SIG-M5 (cell line): ENCODE measurements around the gene THBS2.
"Not testable (repeated sequence)": the region's sequence is repeated elsewhere in the genome, so short reads cannot be mapped to it uniquely, and the experiment has no call there.

ENCODE experiments used
- DNase-seq: peaks from one replicate; lab custom pipeline; 2025; lab: John Stamatoyannopoulos, UW

The THBS2 gene

DNA sequence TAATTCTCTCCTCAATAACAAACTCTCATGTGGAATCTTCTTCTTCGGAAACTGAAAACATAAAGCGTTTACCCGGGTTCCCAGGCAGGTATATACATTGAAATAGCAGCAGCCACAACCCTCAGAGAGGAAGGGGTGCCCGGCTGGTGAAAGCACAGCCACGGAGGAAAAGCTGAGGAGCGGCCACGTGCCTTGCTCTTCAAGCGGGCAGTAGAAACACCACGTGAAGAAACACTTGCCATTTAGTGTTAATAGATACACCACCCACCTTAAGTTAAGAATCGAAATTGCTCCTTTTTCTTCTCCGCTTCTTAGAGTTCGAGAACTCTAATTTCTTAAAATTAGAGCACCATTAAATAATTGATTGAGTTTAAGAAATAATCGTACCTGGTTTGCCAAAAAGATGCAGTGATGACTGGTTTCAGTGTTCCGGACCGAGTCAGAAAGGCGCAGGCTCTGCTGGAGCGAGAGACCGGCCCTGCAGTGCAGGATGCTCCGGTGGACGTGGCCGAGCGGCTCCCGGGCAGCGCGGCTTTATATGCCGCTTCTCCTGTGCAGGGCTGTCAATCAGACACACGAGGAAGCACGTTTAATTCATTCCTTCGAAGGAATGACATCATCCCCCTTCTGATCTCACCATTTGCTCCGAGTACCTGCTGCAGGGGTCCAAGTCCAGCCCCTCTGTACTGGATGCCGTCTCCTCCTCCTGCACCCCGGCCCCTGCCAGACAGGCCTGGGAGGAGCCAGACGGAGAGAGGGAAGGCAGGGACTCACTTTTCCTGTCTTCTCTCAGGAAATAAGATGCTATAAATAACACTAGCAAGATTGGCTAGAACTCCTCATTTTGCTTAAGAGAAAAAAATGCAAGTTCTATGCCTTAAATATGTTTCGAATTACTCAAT lies at the start of gene THBS2:
Gene THBS2, minus strand, starts transcription at position 510 of the 902 bp plus-strand sequence. CDS start 3,062 bp downstream, outside the sequence.
- DNase-seq = no peak

DNA sequence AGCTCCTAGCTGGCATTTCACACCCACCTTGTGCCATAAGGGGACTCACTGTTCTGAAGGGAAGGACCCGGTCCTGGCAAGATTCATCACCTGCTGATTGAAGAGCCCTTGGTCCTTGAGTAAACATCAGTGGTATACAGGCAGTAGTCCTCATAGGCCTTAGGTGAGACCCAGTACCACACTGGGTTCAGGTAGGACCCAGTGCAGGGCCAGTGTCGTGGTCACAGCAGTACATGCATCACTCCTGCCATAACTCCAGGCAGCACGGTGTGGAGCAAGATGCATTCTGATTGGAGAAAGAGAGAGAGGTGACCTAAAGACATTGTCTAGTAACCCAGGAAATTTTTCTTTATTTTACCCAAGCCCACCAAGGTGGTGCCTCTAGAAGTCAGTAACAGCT lies 49.1 kb upstream of the THBS2 start:
- DNase-seq = no peak

DNA sequence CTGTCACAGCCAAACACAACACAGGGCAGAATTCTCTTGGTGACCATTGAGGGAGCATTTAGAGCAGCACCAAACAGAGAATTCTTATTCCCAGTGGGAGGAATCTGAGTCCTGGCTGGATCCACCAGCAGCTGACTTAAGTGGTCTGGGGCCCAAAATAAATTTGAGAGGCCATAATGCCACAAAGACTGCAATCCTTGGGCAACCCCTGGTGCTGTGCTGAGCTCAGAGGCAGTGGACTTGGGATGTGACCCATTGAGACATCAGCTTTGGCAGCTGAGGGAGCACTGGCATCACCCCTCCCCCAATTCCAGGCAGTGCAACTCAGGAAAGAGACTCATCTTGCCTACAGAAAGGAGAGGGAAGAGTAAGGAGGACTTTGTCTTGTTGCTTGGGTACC lies 48.6 kb upstream of the THBS2 start:
- no peak for DNase-seq

DNA sequence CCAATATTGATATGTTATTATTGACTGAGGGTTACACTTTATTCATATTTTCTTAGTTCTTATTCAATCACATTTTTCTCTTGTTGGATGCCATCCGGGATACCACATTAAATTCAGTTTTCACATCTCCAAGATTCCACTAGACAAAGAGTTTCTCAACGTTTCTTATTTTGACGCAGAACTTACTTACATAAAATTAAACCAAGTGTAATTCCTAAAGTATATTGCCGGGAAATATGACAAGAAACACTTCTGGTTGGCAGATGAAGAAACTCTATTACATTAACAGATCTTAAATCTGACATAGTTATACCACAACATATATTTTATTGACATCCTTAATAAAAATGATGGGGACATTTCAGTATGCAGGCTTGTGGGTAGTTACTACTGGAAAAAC lies 47.3 kb upstream of the THBS2 start:
- DNase-seq = no peak

DNA sequence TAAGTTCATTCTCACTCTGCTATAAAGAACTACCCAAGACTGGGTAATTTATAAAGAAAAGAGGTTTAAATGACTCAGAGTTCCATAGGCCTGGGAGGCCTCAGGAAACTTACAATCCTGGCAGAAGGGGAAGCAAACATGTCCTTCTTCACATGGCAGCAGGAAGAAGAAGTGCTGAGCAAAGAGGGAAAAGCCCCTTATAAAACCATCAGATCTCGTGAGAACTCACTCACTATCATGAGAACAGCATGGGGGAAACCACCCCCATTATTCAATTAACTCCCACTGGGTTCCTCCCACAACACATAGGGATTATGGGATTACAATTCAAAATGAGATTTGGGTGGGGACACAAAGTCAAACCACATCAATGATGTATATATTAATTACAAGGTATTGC lies 45.0 kb upstream of the THBS2 start:
- not testable (repeated sequence) for DNase-seq

DNA sequence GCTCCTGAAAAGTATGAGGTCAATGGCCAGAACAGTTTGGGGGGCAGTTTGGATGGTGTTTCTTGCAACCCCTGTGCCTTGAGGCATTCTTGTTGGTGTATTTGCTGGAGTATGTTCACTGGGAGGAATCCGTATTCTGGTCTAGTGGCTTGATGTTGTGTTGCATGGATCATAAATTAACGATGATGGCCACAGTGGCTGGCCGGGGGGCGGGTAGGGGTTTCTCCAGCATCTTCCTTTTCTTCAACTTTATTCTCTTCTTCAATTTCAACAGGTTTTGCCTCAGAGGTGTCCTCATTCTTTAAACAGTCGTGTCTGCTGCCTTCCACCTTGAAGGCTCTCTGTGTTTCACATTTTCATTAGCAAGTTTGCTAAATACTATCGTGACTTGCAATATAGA lies 43.0 kb upstream of the THBS2 start:
- DNase-seq = no peak

DNA sequence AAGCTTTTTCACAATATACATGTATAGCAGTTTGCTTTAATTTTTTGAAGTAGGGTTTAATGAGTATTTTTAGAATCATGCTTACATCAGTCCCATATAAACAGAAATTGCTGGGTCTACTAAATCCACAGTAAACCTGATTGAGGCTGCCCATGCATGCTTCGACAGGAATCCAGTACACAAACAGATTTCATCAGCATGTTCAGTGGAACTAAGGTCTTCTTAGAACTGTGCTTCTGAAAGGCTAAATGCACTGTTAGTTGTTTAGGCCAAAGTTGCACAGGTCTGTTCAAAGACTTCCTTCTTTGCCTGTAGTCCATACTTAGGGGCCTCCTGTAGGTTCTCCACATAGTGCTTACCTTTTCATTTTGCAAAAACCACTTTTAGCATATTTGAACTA lies 42.5 kb upstream of the THBS2 start:
- no peak for DNase-seq

DNA sequence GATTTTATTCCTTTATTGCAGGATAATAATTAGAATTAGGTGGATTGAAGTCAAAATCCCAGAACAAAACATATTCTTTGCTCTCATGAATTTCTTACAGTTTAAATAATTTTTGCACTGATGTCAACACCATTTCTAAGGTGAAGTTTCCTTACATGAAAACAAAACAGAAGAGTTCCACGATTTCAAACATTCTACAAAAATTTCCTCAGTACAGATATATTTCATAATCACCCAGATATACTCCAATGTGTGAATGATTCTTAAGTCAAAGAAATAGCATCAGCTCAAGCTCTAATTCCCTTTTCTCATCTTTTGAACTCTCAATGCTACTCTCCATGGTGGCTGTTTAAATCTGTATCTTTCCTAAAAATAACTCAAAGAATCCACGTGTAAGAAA lies 39.5 kb upstream of the THBS2 start:
- DNase-seq = no peak

DNA sequence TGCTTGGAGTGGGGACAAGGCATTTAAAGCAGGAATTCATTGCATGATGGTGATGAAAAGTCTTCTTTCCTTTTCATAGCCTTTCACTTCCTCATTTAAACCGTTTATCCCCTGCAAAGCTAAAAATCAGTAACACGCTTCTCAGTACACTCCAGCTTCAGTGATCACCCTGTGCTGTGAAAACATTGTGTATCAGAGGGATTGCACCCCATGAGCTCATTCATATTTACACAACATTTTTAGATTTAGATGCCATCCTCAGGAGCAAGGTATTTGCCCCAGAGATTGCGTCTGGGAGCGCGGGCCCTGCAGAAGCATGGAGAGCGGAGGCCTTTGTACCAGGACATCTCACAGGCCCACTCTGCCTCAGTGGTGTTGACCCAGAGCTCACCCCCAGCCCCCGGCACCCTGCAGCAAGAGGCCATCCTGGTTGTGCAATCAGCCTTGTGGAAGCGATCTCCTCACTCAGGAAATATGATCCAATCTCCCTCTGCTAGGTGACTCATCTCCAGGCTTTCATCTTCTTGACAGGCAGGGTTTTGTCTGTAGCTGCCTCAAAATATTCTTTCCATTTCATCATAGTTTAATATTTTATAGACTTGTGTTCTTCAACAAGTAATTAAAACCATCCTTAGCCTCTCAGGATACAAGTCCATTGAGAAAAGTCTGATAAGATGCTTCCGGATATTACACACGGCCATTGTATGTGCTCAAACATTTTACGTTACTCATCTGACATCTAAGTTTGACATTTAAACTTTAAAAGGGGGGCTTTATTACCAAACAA lies 38.9 kb upstream of the THBS2 start:
- peak; percentile 74 for DNase-seq

DNA sequence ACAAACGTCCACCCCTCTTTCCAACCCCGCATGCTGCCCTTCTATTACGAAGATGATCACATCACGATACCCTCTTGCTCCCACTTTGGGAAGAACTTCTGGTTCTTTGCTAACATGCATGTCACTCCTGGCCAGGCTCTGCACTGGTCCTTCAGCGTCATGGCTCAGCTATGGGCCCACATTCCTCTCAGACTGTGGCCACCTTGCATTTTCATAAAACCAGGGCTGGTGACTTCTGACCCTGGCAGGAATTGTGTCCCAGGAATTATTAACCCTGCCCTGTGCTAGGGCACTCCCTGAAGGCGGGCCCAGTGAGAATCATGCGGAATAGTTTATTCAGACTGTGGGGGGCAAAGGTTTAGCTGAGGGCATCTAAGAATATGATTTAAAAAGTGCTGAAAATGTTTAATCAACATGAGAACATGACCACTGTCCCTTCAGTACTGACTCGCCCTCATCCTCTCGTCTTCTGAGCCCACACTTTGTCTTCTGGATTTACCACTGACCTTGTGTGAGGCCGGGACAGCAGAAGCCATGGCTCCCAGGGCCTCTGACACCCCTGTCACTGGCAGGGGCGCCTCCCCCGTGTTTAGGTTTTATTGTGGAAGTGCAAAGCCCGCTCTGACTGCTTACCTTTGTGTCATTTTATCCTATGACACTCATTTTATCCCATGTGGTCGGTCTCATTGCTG lies 38.1 kb upstream of the THBS2 start:
- DNase-seq = no peak

DNA sequence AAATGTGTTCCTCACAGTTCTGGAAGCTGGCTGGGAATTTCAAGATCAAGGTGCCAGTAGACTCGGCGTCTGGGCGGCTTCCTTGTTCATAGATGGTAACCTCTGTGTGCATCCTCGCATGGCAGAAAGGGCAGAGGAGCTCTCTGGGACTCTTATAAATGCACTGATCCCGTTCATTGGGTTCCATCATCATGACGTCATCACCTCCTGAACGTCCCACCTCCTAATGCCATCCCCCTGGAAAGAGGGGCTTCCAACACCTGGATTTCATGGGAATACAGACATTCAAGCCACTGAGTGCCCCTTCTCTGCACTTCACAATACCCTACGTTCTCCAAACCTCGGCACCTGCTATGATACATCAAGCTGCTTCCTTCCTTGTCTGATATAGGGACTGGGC lies 37.5 kb upstream of the THBS2 start:
- no peak for DNase-seq

DNA sequence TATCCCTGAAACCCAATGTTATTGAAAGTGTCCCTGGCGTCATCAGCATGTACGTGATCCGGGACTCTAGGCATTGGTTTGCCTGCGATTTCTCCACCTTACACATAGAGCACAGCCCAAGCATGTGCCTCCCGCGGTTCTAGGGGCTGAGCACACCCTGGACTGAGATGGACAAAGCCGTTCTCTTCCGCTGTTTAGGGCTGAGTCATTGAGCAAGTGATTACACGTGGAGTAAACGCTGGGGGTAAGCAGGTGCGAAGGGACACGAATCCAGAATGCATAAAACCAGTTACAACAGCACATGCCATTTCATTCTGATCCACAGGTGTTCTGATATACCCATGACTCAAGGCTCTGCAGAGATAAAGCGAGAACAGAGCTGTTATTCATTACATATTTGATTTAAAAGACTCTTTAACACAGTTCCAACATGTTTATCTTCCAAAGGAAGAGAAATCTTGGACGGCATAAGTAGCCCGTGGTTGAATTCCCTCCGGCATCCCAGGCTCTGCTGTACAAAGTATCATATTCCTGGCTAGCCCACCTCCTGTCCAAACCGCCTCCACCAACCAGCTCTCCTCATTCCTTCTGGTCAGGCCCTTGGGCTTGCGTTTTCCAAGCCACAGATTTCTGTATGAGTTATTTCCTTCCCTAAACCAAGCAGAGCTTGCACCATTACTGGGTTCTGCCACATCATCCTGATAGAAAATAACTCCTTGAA lies 36.1 kb upstream of the THBS2 start:
- DNase-seq = no peak

DNA sequence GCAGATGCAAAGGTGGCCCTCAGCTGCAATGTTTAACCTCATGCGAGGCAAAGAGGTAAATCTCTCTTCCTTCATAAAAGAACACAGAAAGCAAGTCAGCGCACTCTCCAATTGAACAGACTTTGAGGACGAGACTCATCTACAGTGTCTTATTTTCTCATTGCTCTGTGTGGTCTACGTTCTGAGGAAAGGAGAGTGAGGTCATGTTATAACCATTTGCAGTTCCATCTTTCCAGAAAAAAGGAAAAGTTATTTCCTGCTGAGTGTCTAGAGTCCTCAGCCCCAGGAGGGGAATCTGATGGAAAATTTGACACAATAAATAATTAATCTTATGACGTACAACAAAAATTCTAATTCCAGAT lies 35.6 kb upstream of the THBS2 start:
- no peak for DNase-seq

DNA sequence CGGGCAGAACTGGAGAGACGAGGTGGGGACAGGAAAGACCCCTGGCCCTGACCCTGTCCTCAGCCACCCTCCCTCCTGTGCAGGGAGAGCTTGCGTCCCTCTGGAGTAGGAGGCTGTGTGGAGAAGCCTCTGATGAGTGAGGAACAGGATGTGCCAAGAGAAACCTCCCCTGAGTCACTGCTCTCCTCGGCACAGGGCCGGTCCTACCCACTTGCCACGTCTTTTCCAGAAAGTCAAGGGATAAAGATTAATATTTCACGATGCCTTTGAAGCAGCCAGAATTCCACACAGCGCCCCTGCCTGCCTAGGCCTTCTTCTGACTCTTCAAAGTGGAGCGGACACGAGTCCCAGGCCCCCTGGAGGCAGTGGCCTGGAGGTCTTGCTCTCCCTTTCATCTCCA lies 34.9 kb upstream of the THBS2 start:
- DNase-seq = no peak

DNA sequence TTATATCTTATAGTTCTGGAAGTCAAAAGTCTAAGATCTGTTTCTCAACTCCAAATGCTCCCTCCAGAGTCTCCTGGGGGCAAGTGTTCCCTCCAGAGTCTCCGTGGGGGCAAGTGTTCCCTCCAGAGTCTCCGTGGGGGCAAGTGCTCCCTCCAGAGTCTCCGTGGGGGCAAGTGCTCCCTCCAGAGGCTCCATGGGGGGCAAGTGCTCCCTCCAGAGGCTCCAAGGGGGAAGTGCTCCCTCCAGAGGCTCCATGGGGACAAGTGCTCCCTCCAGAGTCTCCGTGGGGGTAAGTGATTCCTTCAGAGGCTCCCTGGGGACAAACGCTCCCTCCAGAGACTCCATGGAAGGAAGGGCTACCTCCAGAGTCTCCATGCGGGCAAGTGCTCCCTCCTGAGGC lies 34.0 kb upstream of the THBS2 start:
- DNase-seq = no peak

DNA sequence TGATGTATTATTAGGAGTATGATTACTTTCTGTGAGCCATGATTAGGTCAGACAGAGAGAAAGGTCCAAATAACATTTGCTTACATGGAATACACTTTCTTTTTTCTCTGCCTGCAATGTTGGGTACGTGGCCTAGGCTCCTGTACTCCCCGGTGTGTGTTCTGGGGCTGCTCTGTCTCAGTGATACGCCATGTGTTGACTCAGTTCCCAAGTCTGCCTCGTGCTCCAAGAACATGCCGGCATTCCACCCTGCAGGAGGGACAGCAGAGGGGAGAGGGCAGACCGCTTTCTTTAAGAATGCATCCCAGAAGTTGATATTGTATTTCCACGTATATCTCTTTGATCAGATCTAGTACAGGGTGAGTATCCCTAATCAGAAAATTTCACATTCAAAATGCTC lies 33.3 kb upstream of the THBS2 start:
- no peak for DNase-seq

DNA sequence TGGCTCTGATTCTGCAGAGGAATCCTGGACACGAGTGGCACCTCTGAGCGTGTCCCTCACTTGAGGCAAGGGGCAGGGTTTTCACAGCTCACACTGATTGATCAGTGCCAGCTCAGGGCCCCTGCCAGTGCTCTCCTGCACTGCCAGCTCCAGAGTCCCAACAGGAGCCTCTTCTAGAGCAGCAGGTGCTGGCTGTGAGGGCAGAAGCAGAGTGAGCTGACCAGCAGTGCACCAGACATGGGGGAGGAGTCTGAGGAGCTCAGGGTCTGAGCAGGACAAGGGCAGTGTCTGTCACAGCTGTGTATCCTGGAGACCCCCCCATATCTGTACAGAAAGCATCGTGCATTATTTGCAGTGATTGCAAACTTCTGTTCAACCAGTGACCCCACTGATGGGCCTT lies 31.5 kb upstream of the THBS2 start:
- no peak for DNase-seq

DNA sequence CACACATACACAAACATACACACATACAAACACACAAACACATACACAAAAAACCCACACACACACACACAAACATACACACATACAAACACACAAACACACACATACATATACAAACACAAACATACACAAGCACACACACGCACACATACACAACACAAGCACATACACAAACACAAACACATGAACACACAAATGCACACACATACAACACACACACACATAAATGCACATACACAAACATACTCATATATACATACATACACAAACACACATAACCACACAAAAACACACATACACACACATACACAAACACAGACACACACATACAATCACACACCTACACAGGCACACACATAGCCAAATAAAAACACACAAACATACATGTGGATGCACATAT lies 30.3 kb upstream of the THBS2 start:
- DNase-seq = no peak

DNA sequence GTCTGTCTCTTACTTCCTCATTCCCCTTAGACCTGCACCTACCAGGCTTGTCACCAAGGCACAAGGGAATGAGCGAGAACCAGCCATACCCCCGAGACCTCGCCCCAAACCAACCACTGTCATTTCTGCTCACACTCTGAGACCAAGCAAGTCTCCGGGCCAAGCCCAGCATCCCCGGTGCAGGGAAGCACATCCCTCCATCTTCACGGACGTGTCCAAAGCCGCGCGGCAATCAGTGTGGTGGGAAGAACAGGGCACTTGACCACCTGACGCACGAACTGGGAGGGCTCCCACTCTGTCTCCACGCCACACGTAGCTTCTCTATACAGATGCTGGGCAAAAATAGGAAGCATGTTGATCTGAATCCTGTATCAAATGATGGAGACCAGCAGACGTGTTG lies 28.4 kb upstream of the THBS2 start:
- DNase-seq = no peak

DNA sequence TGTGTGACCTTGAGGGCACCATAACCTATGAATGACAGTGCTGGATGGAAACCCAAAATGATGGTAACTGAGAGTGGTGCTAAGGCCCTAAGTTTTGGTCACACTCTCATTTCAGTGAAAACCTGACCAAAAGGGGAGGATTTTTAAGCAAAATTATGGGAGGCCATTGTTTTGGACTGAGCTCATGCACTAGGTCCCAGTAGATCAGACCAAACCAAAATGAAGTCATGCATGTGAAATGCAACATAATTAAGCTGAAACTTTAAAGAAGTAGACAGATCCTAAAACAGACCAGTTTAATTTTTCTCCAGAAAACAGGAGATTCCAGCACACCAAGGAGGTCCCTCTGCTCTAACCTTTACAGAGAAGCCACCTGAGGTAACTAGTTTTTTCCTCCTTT lies 24.0 kb upstream of the THBS2 start:
- DNase-seq = no peak

DNA sequence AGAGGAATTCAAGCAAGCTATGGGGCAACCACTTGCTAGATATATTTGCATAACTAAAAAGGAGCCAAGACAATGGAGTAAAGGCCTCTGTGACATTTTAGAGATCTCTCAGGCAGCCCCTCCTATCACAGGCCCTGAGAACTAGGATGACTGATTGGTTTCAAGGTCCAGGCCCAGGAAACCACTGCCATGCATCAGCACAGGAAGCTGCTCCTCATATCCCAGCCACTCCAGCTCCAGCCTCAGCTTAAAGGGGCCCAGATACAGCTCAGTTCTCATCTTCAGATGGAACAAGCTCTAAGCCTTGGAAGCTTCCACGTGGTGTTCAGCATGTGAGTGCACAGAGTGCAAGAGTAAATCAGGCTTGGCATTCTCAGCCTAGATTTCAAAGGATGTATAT lies 21.1 kb upstream of the THBS2 start:
- no peak for DNase-seq

DNA sequence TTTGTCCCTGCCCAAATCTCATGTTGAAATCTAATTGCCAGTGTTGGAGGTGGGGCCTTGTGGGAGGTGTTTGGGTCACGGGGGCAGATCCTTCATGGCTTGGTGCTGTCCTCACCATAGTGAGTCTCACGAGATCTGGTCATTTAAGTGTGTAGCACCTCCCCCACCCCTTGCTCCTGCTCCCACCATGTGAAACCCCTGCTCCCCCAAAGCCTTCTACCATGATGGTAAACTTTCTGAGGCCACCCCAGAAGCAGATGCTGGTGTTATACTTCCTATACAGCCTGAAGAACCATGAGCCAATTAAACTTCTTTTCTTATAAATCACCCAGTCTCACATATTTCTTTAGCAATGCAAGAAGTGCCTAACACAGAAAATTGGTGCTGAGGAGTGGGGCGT lies 19.9 kb upstream of the THBS2 start:
- no peak for DNase-seq
